Bronchial epithelial cell (primary cell): ENCODE results near the gene WNT7A. TPM values are rescaled to one million over a fixed set of nuclear protein-coding genes. Genes with fewer than 3 reads are reported as not detected.

Experiments used
- DNase-seq: peaks from one replicate; pipeline ENCODE4 v3.0.0-alpha.2; 2010; ENCODE audit warnings: low read depth
- FAIRE-seq: peaks from 2 replicates; lab custom pipeline; 2011; peaks lifted over from hg19 to GRCh38; lab: Jason Lieb, UNC
- H3K27me3 ChIP-seq: 2 replicates; pipeline ENCODE4 v1.5.1; 2011; ENCODE audit warnings: low read length; ENCODE audit not compliant: control insufficient read depth, insufficient read depth
- H3K36me3 ChIP-seq: 2 replicates; pipeline ENCODE4 v1.5.1; 2011; ENCODE audit warnings: low read length; ENCODE audit not compliant: control insufficient read depth, insufficient read depth
- H3K4me3 ChIP-seq: 2 replicates; pipeline ENCODE4 v1.5.1; 2011; ENCODE audit warnings: mild to moderate bottlenecking, low read depth, low read length, control low read depth
- total RNA-seq: library from RNA; depleted of rRNA; stranded (reverse); fragments of >200 nt; gene quantifications from 2 replicates; pipeline ENCODE4 v1.2.1, GENCODE V29; 2014
- TF ChIP-seq, protein P1 (sequence below): IDR thresholded peaks from 2 replicates; pipeline ENCODE4 v1.5.1; 2011; ENCODE audit warnings: mild to moderate bottlenecking, moderate library complexity, low read length, control low read depth, inconsistent platforms; ENCODE audit not compliant: insufficient read depth, severe bottlenecking

The WNT7A gene
- total RNA-seq, 1 donor from 2014 or later = 13.4 TPM

DNA sequence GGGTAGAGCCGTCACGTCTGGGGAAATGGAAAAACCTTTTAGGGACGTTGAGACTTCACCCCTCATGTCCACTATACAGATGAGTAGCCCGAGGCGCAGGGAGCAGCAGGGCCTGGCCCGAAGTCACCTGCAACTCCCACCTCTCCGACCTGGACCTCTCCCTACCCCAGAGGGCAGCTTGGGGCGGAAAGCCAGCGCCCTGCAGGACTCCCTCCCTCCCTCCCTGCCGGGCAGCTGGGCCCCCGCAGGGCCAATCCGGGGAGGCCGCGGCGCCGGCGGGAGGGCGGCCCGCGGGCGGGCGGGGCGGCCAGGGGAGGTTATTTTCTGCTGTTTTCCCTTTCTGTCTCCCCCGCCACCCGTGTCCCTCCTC is 2.0 kb downstream of the WNT7A start:
- no peaks in the 10 kb centered on the region for H3K27me3 ChIP-seq
- FAIRE-seq = no peak

DNA sequence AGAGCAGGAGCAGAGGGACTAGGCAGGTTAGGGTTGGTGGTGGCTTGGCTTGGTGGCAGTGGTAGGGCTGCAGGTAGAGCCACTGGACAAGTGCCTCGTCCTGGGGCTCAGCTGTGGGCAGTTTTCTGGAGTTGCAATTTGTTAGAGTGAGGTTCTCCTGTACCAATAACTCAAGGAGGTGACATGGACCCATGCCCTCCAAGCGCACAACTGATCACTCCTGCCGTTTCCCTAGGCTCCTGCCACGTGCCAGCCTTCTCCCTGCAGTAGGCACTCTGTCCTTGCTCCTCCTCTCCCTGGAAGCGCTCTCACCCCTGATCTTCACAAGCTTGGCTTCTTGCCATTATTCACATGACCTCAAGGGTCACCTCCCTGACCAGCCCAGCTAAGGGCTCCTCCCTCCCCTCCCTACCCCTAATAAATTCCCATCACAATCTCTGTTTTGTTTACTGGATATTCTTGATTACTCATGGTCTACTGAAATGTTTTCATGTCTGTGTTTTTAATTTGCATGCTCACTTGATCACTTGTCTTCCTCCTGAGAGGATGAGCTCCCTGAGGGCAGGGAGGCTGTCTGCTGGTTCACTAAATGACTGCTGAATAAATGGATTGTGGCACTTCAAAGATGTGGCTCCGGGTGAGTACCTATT is 3.3 kb downstream of the WNT7A start:
- H3K4me3 ChIP-seq = no peak overlapping the region
- no peaks in the 10 kb centered on the region for H3K27me3 ChIP-seq
- FAIRE-seq (no peak), DNase-seq (no peak)
- peaks cover 18% of the 10 kb centered on the region for H3K36me3 ChIP-seq
- TF ChIP-seq, protein P1, sequence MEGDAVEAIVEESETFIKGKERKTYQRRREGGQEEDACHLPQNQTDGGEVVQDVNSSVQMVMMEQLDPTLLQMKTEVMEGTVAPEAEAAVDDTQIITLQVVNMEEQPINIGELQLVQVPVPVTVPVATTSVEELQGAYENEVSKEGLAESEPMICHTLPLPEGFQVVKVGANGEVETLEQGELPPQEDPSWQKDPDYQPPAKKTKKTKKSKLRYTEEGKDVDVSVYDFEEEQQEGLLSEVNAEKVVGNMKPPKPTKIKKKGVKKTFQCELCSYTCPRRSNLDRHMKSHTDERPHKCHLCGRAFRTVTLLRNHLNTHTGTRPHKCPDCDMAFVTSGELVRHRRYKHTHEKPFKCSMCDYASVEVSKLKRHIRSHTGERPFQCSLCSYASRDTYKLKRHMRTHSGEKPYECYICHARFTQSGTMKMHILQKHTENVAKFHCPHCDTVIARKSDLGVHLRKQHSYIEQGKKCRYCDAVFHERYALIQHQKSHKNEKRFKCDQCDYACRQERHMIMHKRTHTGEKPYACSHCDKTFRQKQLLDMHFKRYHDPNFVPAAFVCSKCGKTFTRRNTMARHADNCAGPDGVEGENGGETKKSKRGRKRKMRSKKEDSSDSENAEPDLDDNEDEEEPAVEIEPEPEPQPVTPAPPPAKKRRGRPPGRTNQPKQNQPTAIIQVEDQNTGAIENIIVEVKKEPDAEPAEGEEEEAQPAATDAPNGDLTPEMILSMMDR = no peak

More for the DNA sequence above, 2.0 kb downstream of the WNT7A start:
- TF ChIP-seq, protein P1 = no peak
- Histone ChIP-seq H3K36me3 (peaks cover 15% of the 10 kb centered on the region), H3K4me3 (peak overlapping the region; percentile 76)
- no peak for DNase-seq

DNA sequence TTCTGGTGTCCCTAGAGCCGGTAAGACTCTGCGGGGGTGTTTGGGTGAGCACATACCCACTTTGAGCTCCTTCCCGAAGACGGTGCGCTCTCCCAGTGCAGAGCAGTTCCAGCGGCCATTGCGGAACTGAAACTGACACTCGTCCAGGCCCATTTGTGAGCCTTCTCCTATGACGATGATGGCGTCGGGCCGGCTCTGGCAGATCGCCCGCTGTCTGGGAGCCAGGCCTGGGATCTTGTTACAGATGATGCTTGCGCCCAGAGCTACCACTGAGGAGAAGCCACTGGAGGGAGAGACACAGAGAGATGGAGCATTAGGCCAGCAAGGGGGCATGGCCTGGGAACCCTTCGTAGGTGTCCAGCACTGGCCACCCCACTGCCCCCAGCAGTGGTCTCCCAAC is 5.0 kb downstream of the WNT7A start:
- DNase-seq = no peak
- Histone ChIP-seq H3K36me3 (peaks cover 26% of the 10 kb centered on the region), H3K4me3 (no peak overlapping the region), H3K27me3 (no peaks in the 10 kb centered on the region)
- TF ChIP-seq, protein P1 = no peak
- no peak for FAIRE-seq

DNA sequence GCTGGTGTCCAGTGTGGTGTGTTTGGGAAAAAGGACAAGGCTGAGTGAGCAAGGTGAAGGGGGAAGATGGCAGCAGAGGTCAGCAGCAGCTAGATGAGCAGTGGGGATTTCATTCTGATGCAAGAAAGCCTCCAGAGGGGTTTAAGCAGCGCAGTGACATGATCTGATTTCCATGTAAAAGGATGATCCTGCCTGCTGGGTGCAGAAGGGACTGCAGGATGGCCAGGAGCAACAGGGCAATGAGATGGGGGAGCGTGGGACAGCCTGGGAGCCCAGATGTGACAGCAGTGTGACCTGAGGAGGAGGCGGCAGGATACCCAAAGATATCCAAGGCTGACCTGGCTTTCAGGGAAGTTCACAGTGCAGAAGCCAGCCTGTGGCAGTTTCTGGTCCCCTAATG is 6.1 kb downstream of the WNT7A start:
- Histone ChIP-seq H3K36me3 (peaks cover 27% of the 10 kb centered on the region), H3K27me3 (no peaks in the 10 kb centered on the region)

DNA sequence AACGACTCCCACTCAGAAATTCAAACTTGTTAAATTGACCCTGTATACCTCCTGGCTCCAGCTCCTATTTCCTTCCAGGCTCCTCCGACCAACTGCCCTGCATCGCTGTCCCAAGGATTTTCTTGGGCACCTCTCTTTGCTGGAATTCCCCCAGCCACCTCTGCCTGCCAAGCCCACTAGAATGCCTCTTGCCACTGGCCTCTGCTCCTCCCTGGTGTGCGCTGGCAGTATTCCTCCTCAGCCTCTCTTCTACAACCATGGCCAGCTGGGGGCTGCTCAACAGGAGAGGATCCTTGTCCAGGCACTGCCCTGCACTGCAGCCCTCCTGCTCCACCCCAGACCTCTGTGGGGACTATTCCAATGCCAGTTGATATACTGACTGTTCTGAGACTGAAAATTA is 7.4 kb downstream of the WNT7A start:
- H3K4me3 ChIP-seq = no peak overlapping the region
- H3K36me3 ChIP-seq = peaks cover 27% of the 10 kb centered on the region
- TF ChIP-seq, protein P1 = no peak
- FAIRE-seq = no peak
- DNase-seq = no peak
- H3K27me3 ChIP-seq = no peaks in the 10 kb centered on the region

More for the DNA sequence above, 6.1 kb downstream of the WNT7A start:
- FAIRE-seq (no peak), DNase-seq (no peak)
- TF ChIP-seq, protein P1 = no peak
- no peak overlapping the region for H3K4me3 ChIP-seq

DNA sequence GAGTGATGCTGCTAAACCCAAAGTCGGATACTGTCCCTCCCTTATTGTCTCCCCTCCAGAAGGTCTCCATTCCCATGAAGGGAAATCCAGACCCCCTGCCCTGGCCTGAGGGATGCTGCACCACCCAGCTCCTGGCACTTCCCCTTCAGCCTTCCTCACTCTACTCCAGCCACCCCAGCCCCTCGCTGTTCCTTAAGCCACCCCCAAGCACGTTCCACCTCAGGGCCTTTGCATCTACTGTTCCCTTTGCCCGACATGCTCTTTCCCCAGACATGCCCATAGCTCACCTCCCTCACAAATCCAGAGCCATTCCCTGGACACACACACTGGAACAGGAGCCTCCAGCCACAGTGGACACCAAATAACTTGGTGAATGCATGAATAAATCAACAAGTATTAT is 8.1 kb downstream of the WNT7A start:
- FAIRE-seq (no peak), DNase-seq (no peak)
- H3K4me3 ChIP-seq = no peak overlapping the region
- peaks cover 29% of the 10 kb centered on the region for H3K36me3 ChIP-seq
- no peaks in the 10 kb centered on the region for H3K27me3 ChIP-seq
- TF ChIP-seq, protein P1 = no peak
